Body of pancreas (tissue), 4 donors: ENCODE data around the gene CTRL.

Source experiments
- CTCF ChIP-seq, 7 experiments: fragments of 450-650 bp in 4 of 7; fragments of 200-600 bp in 3 of 7; sonication (generic) in 3 of 7; IDR thresholded peaks; one replicate each; pipeline ENCODE4 v1.5.1; 2016 to 2019; ENCODE audit warnings: antibody characterized with exemption in 7 of 7
- POLR2A ChIP-seq, 3 donors: fragments of 450-650 bp; IDR thresholded peaks; one replicate each; pipeline ENCODE4 v1.6.1; 2016; ENCODE audit warnings: antibody characterized with exemption in 3 of 3, mild to moderate bottlenecking in 2 of 3

- TF ChIP-seq CTCF (IDR thresholded peaks at IDR 0.05) (no peak), POLR2A (IDR thresholded peaks at IDR 0.05) (no peak)
Measured at GRCh38 chr16:67934306-67935100, 2.8 kb upstream of the CTRL start.
